ENCODE results near the gene SCYGR5. TPM values are rescaled to one million over a fixed set of nuclear protein-coding genes. Genes with fewer than 3 reads are reported as not detected.
"Not testable (repeated sequence)": the region's sequence is repeated elsewhere in the genome, so short reads cannot be mapped to it uniquely, and the experiment has no call there.

The SCYGR5 gene
- total RNA-seq, 1 donor from 2014 or later: not detected

DNA sequence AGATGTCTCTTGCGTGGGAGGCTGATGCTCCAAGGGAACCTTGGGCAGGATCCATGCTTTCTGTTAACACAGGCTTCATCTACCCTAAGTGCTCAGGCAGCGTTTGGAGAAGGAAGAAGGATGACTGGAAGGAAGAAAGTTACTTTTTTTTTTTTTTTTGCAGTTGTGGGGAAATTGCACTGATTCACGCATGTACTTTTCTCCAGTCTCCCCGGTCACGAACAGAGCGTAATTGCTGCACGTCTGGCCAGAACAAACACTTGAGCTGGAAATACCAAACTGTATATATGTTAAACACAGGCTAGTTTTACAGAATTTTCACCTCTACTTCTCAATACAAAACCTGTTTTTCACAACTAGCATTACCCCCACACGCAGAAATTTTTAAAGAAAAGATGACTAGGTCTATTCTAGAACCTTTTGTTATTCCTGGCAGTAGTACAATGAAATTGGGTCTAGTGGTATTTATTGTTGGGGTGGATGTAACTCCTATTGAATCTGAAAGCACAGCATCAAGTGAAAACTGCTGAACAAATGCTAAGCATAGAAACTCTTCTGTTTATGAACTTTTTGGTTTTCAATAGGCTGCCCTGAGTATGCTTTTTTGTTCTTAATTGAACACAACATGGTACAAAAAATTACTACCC is 9.3 kb upstream of the SCYGR5 start:
- DNase-seq (ENCODE audit: low spot score, unreplicated experiment): no peak
- TF ChIP-seq, protein P1, sequence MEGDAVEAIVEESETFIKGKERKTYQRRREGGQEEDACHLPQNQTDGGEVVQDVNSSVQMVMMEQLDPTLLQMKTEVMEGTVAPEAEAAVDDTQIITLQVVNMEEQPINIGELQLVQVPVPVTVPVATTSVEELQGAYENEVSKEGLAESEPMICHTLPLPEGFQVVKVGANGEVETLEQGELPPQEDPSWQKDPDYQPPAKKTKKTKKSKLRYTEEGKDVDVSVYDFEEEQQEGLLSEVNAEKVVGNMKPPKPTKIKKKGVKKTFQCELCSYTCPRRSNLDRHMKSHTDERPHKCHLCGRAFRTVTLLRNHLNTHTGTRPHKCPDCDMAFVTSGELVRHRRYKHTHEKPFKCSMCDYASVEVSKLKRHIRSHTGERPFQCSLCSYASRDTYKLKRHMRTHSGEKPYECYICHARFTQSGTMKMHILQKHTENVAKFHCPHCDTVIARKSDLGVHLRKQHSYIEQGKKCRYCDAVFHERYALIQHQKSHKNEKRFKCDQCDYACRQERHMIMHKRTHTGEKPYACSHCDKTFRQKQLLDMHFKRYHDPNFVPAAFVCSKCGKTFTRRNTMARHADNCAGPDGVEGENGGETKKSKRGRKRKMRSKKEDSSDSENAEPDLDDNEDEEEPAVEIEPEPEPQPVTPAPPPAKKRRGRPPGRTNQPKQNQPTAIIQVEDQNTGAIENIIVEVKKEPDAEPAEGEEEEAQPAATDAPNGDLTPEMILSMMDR (IDR thresholded peaks at IDR 0.05; ENCODE audit: unreplicated experiment): no peak
- no peaks in the 10 kb centered on the region for H3K27me3 Mint-ChIP-seq
- H3K9me3 Mint-ChIP-seq (ENCODE audit: low read depth): no peaks in the 10 kb centered on the region
- H3K4me3 Mint-ChIP-seq (ENCODE audit: low read depth): no peak overlapping the region
- no peaks in the 10 kb centered on the region for H3K36me3 Mint-ChIP-seq (ENCODE audit: insufficient read depth)
- peaks cover 17% of the 10 kb centered on the region for H3K4me1 Mint-ChIP-seq (ENCODE audit: low read depth)
- H3K27ac Mint-ChIP-seq: no peak overlapping the region

DNA sequence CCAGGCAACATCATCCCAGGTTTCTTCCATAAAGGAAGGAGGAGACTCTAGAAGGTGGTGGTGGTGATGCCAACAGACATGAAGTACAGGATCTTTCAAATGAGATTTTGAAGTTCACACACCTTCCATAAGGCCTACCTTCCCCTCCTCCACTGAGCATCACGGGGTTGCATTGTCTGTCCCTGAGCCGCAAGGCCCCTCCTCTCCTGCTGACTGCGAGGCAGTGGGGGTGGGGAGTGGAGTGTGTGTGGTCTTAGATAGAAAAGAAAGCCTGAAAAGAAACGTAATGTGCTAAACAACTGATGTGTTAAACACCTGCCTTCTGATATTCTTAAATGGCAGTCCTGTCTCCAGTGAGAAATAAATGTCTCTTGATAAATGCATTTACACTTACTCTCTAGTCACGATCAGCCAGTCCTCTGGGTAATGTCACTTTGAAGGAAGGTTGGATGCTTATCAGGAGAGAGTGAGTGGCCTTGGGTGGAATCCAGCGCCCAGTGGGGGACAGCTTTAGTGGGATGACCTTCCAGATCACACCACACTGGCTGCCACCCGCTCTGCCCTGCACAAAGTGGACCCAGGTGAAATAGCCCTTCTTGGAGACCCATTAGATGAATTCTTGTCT is 5.5 kb upstream of the SCYGR5 start:
- Mint-ChIP-seq H3K4me1 (ENCODE audit: low read depth) (peaks cover 13% of the 10 kb centered on the region), H3K9me3 (ENCODE audit: low read depth) (no peaks in the 10 kb centered on the region), H3K4me3 (ENCODE audit: low read depth) (no peak overlapping the region), H3K27ac (no peak overlapping the region), H3K36me3 (ENCODE audit: insufficient read depth) (no peaks in the 10 kb centered on the region), H3K27me3 (no peaks in the 10 kb centered on the region)
- TF ChIP-seq, protein P1 (IDR thresholded peaks at IDR 0.05; ENCODE audit: unreplicated experiment): no peak
- DNase-seq (ENCODE audit: low spot score, unreplicated experiment): no peak

DNA sequence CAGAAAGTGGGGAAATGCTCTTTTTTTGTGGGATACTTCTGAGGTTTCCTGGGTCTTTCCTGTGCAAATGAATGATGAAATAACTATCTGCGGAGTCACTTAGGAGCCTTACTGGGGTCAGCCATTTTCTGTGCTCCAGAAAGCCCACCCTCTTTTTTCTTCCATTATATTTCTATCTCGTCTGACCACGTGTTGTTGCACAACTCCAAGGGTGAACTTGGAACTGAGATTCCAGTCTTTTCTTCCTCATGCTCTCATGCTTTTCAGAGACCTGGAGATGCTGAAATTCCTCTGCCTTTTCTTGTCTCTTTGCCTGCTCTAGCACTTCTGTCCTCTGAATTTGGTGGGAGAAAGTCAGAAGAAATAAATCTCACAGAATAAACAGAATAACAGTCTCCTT is 4.8 kb upstream of the SCYGR5 start:
- no peak overlapping the region for H3K27ac Mint-ChIP-seq
- H3K9me3 Mint-ChIP-seq (ENCODE audit: low read depth): no peaks in the 10 kb centered on the region
- H3K4me1 Mint-ChIP-seq (ENCODE audit: low read depth): peaks cover 13% of the 10 kb centered on the region
- TF ChIP-seq, protein P1 (IDR thresholded peaks at IDR 0.05; ENCODE audit: unreplicated experiment): no peak
- no peak overlapping the region for H3K4me3 Mint-ChIP-seq (ENCODE audit: low read depth)
- H3K27me3 Mint-ChIP-seq: no peaks in the 10 kb centered on the region
- DNase-seq (ENCODE audit: low spot score, unreplicated experiment): no peak
- no peaks in the 10 kb centered on the region for H3K36me3 Mint-ChIP-seq (ENCODE audit: insufficient read depth)

DNA sequence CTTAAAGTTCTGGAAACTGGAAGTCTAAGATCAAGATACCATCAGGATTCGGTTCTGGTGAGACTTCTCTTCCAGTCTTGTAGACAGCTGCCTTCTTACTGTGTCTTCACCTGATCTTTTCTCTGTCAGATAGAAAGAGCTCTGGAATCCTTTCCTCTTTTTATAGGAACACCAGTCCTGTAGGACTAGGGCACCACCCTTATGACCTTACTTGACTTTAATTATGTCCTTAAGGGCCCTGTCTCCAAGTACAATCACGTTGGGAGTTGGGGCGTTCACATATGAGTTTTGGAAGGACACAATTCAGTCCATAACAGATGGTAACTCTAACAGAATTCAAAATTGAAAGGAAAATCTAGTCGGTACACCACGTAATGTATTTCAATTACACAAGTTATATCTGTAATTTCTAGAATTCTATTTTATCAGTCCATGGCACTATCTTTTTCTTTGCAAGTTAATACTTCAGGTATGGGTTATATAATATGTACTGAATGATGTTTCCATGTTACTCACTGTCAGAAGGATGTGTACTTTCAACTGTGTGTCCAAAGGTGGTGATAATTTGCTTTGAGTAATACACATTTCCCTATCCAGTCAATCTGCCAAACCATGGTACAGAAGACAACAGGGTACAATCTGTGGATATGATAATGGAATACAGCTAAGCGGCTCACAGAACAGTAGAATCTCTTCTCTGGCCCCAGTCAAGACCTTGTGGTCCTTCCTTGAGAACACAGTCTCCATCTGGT is 1.2 kb upstream of the SCYGR5 start:
- H3K9me3 Mint-ChIP-seq (ENCODE audit: low read depth): no peaks in the 10 kb centered on the region
- peaks cover 13% of the 10 kb centered on the region for H3K4me1 Mint-ChIP-seq (ENCODE audit: low read depth)
- H3K27me3 Mint-ChIP-seq: no peaks in the 10 kb centered on the region
- no peak overlapping the region for H3K27ac Mint-ChIP-seq
- TF ChIP-seq, protein P1 (IDR thresholded peaks at IDR 0.05; ENCODE audit: unreplicated experiment): no peak
- no peaks in the 10 kb centered on the region for H3K36me3 Mint-ChIP-seq (ENCODE audit: insufficient read depth)
- DNase-seq (ENCODE audit: low spot score, unreplicated experiment): no peak
- H3K4me3 Mint-ChIP-seq (ENCODE audit: low read depth): no peak overlapping the region

DNA sequence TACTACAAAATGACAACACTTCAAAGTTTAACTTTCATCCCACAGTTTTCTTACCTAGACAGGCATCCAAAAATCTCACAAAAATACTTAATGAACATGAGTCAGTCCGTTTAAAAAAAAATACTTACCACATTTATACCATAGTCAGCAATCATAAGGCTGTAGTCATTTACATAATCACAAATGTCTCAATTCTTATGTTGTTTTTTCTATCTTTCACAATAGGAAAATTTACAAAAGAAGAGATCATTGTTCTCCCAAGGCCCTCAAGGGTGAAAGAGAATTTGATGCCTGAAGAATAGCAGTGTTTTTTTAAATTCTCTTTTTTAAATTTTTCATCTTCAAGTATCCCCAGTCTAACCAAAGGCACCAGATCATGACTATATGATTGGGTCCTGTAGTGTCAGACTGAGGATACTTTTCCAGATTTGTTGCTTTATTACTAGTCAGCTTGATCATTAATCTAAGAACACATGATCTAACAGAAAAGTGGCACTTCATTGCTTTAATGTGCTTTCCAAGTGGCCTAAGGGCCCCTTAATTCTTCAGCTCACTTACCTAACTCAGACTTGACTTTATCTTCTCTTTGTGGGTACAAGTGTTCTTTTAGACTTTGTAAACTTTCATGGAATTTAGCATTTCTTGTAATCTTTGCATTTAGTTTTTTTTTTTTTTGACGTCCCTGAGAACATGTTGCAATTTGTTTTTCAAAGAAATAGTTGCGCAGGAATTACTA is 4.7 kb downstream of the SCYGR5 start:
- H3K36me3 Mint-ChIP-seq (ENCODE audit: insufficient read depth): no peaks in the 10 kb centered on the region
- H3K27me3 Mint-ChIP-seq: no peaks in the 10 kb centered on the region

DNA sequence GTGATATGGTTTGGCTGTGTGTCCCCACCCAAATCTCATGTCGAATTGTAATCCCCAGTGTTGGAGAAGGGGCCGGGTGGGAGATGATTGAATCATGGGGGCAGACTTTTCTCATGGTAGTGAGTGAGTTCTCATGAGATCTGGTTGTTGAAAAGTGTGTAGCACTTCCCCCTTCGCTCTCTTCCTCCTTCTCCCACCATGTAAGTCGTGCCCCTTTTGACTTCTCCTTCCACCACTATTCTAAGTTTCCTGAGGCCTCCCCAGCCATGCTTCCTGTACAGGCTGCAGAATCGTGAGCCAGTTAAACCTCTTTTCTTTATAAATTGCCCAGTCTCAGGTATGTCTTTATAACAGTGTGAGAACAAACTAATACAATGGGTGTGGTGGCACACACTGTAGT is 7.0 kb downstream of the SCYGR5 start:
- not testable (repeated sequence) for H3K27me3 Mint-ChIP-seq; H3K27ac Mint-ChIP-seq; H3K36me3 Mint-ChIP-seq (ENCODE audit: insufficient read depth); DNase-seq (ENCODE audit: low spot score, unreplicated experiment); H3K4me1 Mint-ChIP-seq (ENCODE audit: low read depth); H3K9me3 Mint-ChIP-seq (ENCODE audit: low read depth); H3K4me3 Mint-ChIP-seq (ENCODE audit: low read depth)

More for the DNA sequence above, 4.7 kb downstream of the SCYGR5 start:
- DNase-seq (ENCODE audit: low spot score, unreplicated experiment): no peak
- Mint-ChIP-seq H3K9me3 (ENCODE audit: low read depth) (no peaks in the 10 kb centered on the region), H3K4me1 (ENCODE audit: low read depth) (peaks cover 2% of the 10 kb centered on the region), H3K4me3 (ENCODE audit: low read depth) (no peak overlapping the region), H3K27ac (no peak overlapping the region)
- TF ChIP-seq, protein P1 (IDR thresholded peaks at IDR 0.05; ENCODE audit: unreplicated experiment): no peak

Measured in progenitor cell of endocrine pancreas (in vitro differentiated cells).